Hepatocyte (in vitro differentiated cells): ENCODE measurements around the gene ATXN7L1.

Source experiments
- EZH2 ChIP-seq: fragments of 200-600 bp; sonication (generic); IDR thresholded peaks from 2 replicates; pipeline ENCODE4 v1.6.1; 2016; ENCODE audit warnings: antibody characterized with exemption, mild to moderate bottlenecking, borderline replicate concordance
- EZH2phosphoT487 ChIP-seq: fragments of 200-600 bp; sonication (generic); IDR thresholded peaks from one replicate; pipeline ENCODE4 v1.6.1; 2018; ENCODE audit warnings: antibody characterized with exemption, mild to moderate bottlenecking, low read depth, moderate library complexity; ENCODE audit not compliant: unreplicated experiment, severe bottlenecking
- TF ChIP-seq, protein P1 (sequence below): fragments of 200-600 bp; sonication (generic); IDR thresholded peaks from 2 replicates; pipeline ENCODE4 v1.5.1; 2016; ENCODE audit warnings: antibody characterized with exemption, mild to moderate bottlenecking; ENCODE audit not compliant: poor library complexity

DNA sequence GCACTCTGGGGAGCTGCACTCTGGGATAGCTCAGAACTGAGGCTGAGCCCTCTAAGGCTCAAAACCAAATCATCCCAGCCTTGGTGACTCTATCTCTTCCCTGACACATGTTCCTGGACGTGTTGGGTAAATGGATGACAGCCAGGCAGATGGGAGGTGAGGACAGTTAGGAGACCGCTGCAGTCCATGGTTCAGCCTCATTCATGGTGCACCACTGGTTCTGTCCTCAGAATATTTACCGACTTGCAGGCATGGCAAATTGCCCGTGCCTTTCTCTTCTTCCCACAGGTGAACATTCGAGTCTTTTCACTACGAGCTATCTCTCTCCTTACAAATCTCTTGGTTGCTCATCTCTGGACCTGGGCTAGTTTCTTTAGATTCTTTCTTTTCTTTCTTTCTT lies 214.8 kb downstream of the ATXN7L1 start:
- TF ChIP-seq EZH2 (no peak), EZH2phosphoT487 (no peak)
- TF ChIP-seq, protein P1, sequence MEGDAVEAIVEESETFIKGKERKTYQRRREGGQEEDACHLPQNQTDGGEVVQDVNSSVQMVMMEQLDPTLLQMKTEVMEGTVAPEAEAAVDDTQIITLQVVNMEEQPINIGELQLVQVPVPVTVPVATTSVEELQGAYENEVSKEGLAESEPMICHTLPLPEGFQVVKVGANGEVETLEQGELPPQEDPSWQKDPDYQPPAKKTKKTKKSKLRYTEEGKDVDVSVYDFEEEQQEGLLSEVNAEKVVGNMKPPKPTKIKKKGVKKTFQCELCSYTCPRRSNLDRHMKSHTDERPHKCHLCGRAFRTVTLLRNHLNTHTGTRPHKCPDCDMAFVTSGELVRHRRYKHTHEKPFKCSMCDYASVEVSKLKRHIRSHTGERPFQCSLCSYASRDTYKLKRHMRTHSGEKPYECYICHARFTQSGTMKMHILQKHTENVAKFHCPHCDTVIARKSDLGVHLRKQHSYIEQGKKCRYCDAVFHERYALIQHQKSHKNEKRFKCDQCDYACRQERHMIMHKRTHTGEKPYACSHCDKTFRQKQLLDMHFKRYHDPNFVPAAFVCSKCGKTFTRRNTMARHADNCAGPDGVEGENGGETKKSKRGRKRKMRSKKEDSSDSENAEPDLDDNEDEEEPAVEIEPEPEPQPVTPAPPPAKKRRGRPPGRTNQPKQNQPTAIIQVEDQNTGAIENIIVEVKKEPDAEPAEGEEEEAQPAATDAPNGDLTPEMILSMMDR: no peak
